ENCODE results near the gene AGPAT2. TPM values are rescaled to one million over a fixed set of nuclear protein-coding genes. Genes with fewer than 3 reads are reported as not detected.

The AGPAT2 gene
- total and polyA plus RNA-seq, 2 experiments from 2014 or later = 31.8 to 44.7 TPM

- Histone ChIP-seq H3K27ac (ENCODE audit: low read depth) (no peak overlapping the region), H3K4me1 (ENCODE audit: insufficient read depth) (no peaks in the 10 kb centered on the region), H3K4me2 (no peak overlapping the region), H3K36me3 (ENCODE audit: insufficient read depth) (no peaks in the 10 kb centered on the region), H2AFZ (no peak overlapping the region), H3K4me3 (no peak overlapping the region), H3K79me2 (replicated peaks; ENCODE audit: insufficient read depth) (no peaks in the 10 kb centered on the region), H3K9me2 (ENCODE audit: insufficient read depth) (no peaks in the 10 kb centered on the region), H3F3A (replicated peaks; ENCODE audit: low read depth) (no peaks in the 10 kb centered on the region), H3K27me3 (ENCODE audit: insufficient read depth) (no peaks in the 10 kb centered on the region), H4K20me1 (replicated peaks; ENCODE audit: insufficient read depth) (no peaks in the 10 kb centered on the region)
- Mint-ChIP-seq H3K36me3 (ENCODE audit: low read depth) (no peaks in the 10 kb centered on the region), H3K4me3 (no peak overlapping the region), H3K4me1 (peaks cover 3% of the 10 kb centered on the region; the same call in 1 of the 3 replicates), H3K27ac (no peak overlapping the region), H3K27me3 (ENCODE audit: insufficient read depth, low read depth, poor library complexity) (peaks cover 4% of the 10 kb centered on the region), H3K9me3 (no peaks in the 10 kb centered on the region)
- DNase-seq (ENCODE audit: low spot score) = peak; percentile 77
- ATAC-seq = peak; percentile 72
- no peak for TF ChIP-seq POLR2AphosphoS5 (IDR thresholded peaks at IDR 0.05; ENCODE audit: low read depth)
- peak; percentile 75 to 85 for TF ChIP-seq CTCF (conservative IDR thresholded peaks at IDR 0.05; ENCODE audit: low read depth in 2 of 2)
- no peak for TF ChIP-seq ZNF462 (CRISPR knock-in tag; IDR thresholded peaks at IDR 0.05)
- no peak for TF ChIP-seq ZNF331 (CRISPR knock-in tag; IDR thresholded peaks at IDR 0.05; ENCODE audit: low read depth)
Observed at GRCh38 chr9:136671646-136672430, 15.4 kb downstream of the AGPAT2 start.
